ENCODE measurements around the gene CBFA2T3. TPM values are rescaled to one million over a fixed set of nuclear protein-coding genes. Genes with fewer than 3 reads are reported as not detected.

CBFA2T3 gene
- not detected for total RNA-seq

- DNase-seq, result no peak
- no peaks in the 10 kb centered on the region for H3K4me1 Mint-ChIP-seq
- CTCF ChIA-PET, result no interaction called here
- no peaks in the 10 kb centered on the region for H3K36me3 Mint-ChIP-seq (ENCODE audit: low read depth)
- no peak within 1 kb of the TSS for H3K4me3 Mint-ChIP-seq
- POLR2A ChIA-PET, result no interaction called here
- H3K27ac Mint-ChIP-seq, result no peak within 1 kb of the TSS
- H3K27me3 Mint-ChIP-seq, result peaks cover 20% of the 10 kb centered on the region
- no peaks in the 10 kb centered on the region for H3K9me3 Mint-ChIP-seq
Measured at GRCh38 chr16:88977018-88977811, at the start of gene CBFA2T3. TSS of gene CBFA2T3 (minus strand) at chr16:88977207. CDS start at chr16:88976807, 400 bp downstream.

- ChIA-PET POLR2A (interaction anchor here (0.6 to 1.0 kb wide), 2 partner anchors 58 to 178 kb away, joined by 3 read pairs; no protein-coding TSS in a partner anchor), CTCF (no interaction called here)
- peaks cover 39% of the 10 kb centered on the region for H3K9me3 Mint-ChIP-seq
- peak overlapping the region; percentile 46 for H3K27ac Mint-ChIP-seq
- no peaks in the 10 kb centered on the region for H3K27me3 Mint-ChIP-seq
- DNase-seq, result peak; percentile 49
- H3K36me3 Mint-ChIP-seq (ENCODE audit: low read depth), result peaks cover 15% of the 10 kb centered on the region
- H3K4me3 Mint-ChIP-seq, result no peak overlapping the region
- H3K4me1 Mint-ChIP-seq, result peaks cover 25% of the 10 kb centered on the region
Measured at GRCh38 chr16:89026121-89026612, 49.2 kb upstream of the CBFA2T3 start.

- no peaks in the 10 kb centered on the region for H3K27me3 Mint-ChIP-seq
- peaks cover 35% of the 10 kb centered on the region for H3K9me3 Mint-ChIP-seq
- H3K4me1 Mint-ChIP-seq, result peaks cover 26% of the 10 kb centered on the region
- CTCF ChIA-PET, result interaction anchor here (1.5 kb wide), 1 partner anchor 13 kb away, joined by 5 read pairs; no protein-coding TSS in a partner anchor
- DNase-seq, result no peak
- no peak overlapping the region for H3K4me3 Mint-ChIP-seq
- peaks cover 15% of the 10 kb centered on the region for H3K36me3 Mint-ChIP-seq (ENCODE audit: low read depth)
- POLR2A ChIA-PET, result interaction anchor here (1.0 kb wide), 1 partner anchor 58 kb away, joined by 3 read pairs; no protein-coding TSS in a partner anchor
- H3K27ac Mint-ChIP-seq, result peak overlapping the region; percentile 46
Measured at GRCh38 chr16:89025636-89026035, 48.6 kb upstream of the CBFA2T3 start.

GRCh38 chr16:89024546-89025060, 47.6 kb upstream of the CBFA2T3 start:
- ChIA-PET CTCF (interaction anchor here (0.6 to 1.5 kb wide), 2 partner anchors 14 to 443 kb away, joined by 3 to 5 read pairs; no protein-coding TSS in a partner anchor), POLR2A (no interaction called here)
- Mint-ChIP-seq H3K4me1 (peaks cover 29% of the 10 kb centered on the region), H3K27ac (no peak overlapping the region), H3K9me3 (peaks cover 35% of the 10 kb centered on the region), H3K36me3 (ENCODE audit: low read depth) (peaks cover 15% of the 10 kb centered on the region), H3K4me3 (no peak overlapping the region), H3K27me3 (no peaks in the 10 kb centered on the region)
- DNase-seq, result no peak

- Mint-ChIP-seq H3K4me1 (peaks cover 29% of the 10 kb centered on the region), H3K9me3 (peaks cover 35% of the 10 kb centered on the region)
- CTCF ChIA-PET, result no interaction called here
Measured at GRCh38 chr16:89023621-89024511, 46.9 kb upstream of the CBFA2T3 start.

GRCh38 chr16:89023151-89023551, 46.1 kb upstream of the CBFA2T3 start:
- H3K4me3 Mint-ChIP-seq, result no peak overlapping the region
- POLR2A ChIA-PET, result no interaction called here
- H3K4me1 Mint-ChIP-seq, result peaks cover 29% of the 10 kb centered on the region
- H3K27ac Mint-ChIP-seq, result no peak overlapping the region
- H3K27me3 Mint-ChIP-seq, result no peaks in the 10 kb centered on the region
- DNase-seq, result no peak
- H3K9me3 Mint-ChIP-seq, result peaks cover 35% of the 10 kb centered on the region
- CTCF ChIA-PET, result no interaction called here
- peaks cover 15% of the 10 kb centered on the region for H3K36me3 Mint-ChIP-seq (ENCODE audit: low read depth)

More at GRCh38 chr16:89023621-89024511, 46.9 kb upstream of the CBFA2T3 start:
- no peak overlapping the region for H3K27ac Mint-ChIP-seq
- H3K36me3 Mint-ChIP-seq (ENCODE audit: low read depth), result peaks cover 15% of the 10 kb centered on the region
- no peak for DNase-seq
- POLR2A ChIA-PET, result no interaction called here
- no peak overlapping the region for H3K4me3 Mint-ChIP-seq
- no peaks in the 10 kb centered on the region for H3K27me3 Mint-ChIP-seq

- POLR2A ChIA-PET, result no interaction called here
- Mint-ChIP-seq H3K9me3 (peaks cover 29% of the 10 kb centered on the region), H3K4me1 (peaks cover 24% of the 10 kb centered on the region), H3K4me3 (no peak overlapping the region), H3K36me3 (ENCODE audit: low read depth) (peaks cover 11% of the 10 kb centered on the region), H3K27me3 (no peaks in the 10 kb centered on the region), H3K27ac (peak overlapping the region; percentile 16)
- no peak for DNase-seq
- CTCF ChIA-PET, result interaction anchor here (0.7 kb wide), 1 partner anchor 493 kb away, joined by 3 read pairs; no protein-coding TSS in a partner anchor
Measured at GRCh38 chr16:89022051-89022836, 45.2 kb upstream of the CBFA2T3 start.

GRCh38 chr16:89020925-89021595, 44.1 kb upstream of the CBFA2T3 start:
- peaks cover 4% of the 10 kb centered on the region for H3K36me3 Mint-ChIP-seq (ENCODE audit: low read depth)
- CTCF ChIA-PET, result interaction anchor here (0.7 kb wide), 1 partner anchor 492 kb away, joined by 3 read pairs; no protein-coding TSS in a partner anchor
- POLR2A ChIA-PET, result no interaction called here
- no peak for DNase-seq
- no peak overlapping the region for H3K27ac Mint-ChIP-seq
- H3K9me3 Mint-ChIP-seq, result peaks cover 25% of the 10 kb centered on the region
- H3K27me3 Mint-ChIP-seq, result no peaks in the 10 kb centered on the region
- no peak overlapping the region for H3K4me3 Mint-ChIP-seq
- H3K4me1 Mint-ChIP-seq, result peaks cover 17% of the 10 kb centered on the region

GRCh38 chr16:89020068-89020924, 43.3 kb upstream of the CBFA2T3 start:
- peak; percentile 17 for DNase-seq
- Mint-ChIP-seq H3K9me3 (peaks cover 25% of the 10 kb centered on the region), H3K36me3 (ENCODE audit: low read depth) (peaks cover 4% of the 10 kb centered on the region), H3K4me3 (no peak overlapping the region), H3K4me1 (peaks cover 12% of the 10 kb centered on the region), H3K27me3 (no peaks in the 10 kb centered on the region), H3K27ac (no peak overlapping the region)
- CTCF ChIA-PET, result no interaction called here
- POLR2A ChIA-PET, result no interaction called here

- POLR2A ChIA-PET, result no interaction called here
- H3K4me3 Mint-ChIP-seq, result no peak overlapping the region
- DNase-seq, result no peak
- peaks cover 20% of the 10 kb centered on the region for H3K9me3 Mint-ChIP-seq
- peaks cover 4% of the 10 kb centered on the region for H3K36me3 Mint-ChIP-seq (ENCODE audit: low read depth)
- H3K4me1 Mint-ChIP-seq, result peaks cover 9% of the 10 kb centered on the region
- CTCF ChIA-PET, result no interaction called here
- H3K27me3 Mint-ChIP-seq, result no peaks in the 10 kb centered on the region
- H3K27ac Mint-ChIP-seq, result no peak overlapping the region
Measured at GRCh38 chr16:89019511-89019910, 42.5 kb upstream of the CBFA2T3 start.

Measured in activated CD4-positive, alpha-beta T cell treated with anti-CD3 and anti-CD28 coated beads, Interleukin-2, amount 10 ng/mL, durations not matched to agents 7 days and 5 days (primary cell).